Lung (tissue), 12 donors: Measurements from ENCODE around the gene KCNJ6. TPM values are rescaled to one million over a fixed set of nuclear protein-coding genes. Genes with fewer than 3 reads are reported as not detected.
A peak's percentile ranks its signal among the peaks of the same experiment; 100 is the strongest.

Experiments used
- ATAC-seq: fragments of 200-7000 bp; cut with Tn5 transposase; one replicate; pipeline ENCODE4 v1.9.1; 2020; ENCODE audit warnings: moderate number of reproducible peaks; ENCODE audit not compliant: insufficient read depth, low FRiP score
- DNase-seq, 3 donors: peaks; one replicate each; pipeline ENCODE4 v3.0.0-alpha.2; 2013 to 2017
- H3K27ac ChIP-seq, 2 donors: one replicate each; pipeline ENCODE4 v1.5.1; 2013; ENCODE audit warnings: mild to moderate bottlenecking in 2 of 2, moderate library complexity in 2 of 2, control low read depth in 1 of 2, inconsistent platforms in 1 of 2, low read depth in 1 of 2, low read length in 1 of 2
- H3K27me3 ChIP-seq, 3 donors: one replicate each; pipeline ENCODE4 v1.5.1; 2013; ENCODE audit warnings: low read length in 2 of 3; ENCODE audit not compliant: control insufficient read depth in 3 of 3, insufficient read depth in 3 of 3
- H3K36me3 ChIP-seq, 4 donors: one replicate each; pipeline ENCODE4 v1.5.1; 2013; ENCODE audit warnings: low read length in 4 of 4, mild to moderate bottlenecking in 1 of 4, moderate library complexity in 1 of 4; ENCODE audit not compliant: control insufficient read depth in 4 of 4, insufficient read depth in 4 of 4
- H3K4me1 ChIP-seq, 5 donors: one replicate each; pipeline ENCODE4 v1.5.1; 2013; ENCODE audit warnings: low read length in 5 of 5, mild to moderate bottlenecking in 2 of 5, moderate library complexity in 1 of 5; ENCODE audit not compliant: control insufficient read depth in 5 of 5, insufficient read depth in 5 of 5
- H3K4me3 ChIP-seq: one replicate; pipeline ENCODE4 v1.5.1; 2013; ENCODE audit warnings: mild to moderate bottlenecking, control low read depth, moderate library complexity
- H3K9ac ChIP-seq, 2 donors: one replicate each; pipeline ENCODE4 v1.5.1; 2013; ENCODE audit warnings: low read length in 2 of 2, control low read depth in 1 of 2; ENCODE audit not compliant: insufficient read depth in 1 of 2
- H3K9me3 ChIP-seq, 4 donors: one replicate each; pipeline ENCODE4 v1.5.1; 2013; ENCODE audit warnings: low read length in 3 of 4, mild to moderate bottlenecking in 1 of 4, moderate library complexity in 1 of 4; ENCODE audit not compliant: control insufficient read depth in 4 of 4, insufficient read depth in 3 of 4
- WGBS, 2 donors: extraction: QIAGEN DNeasy Blood & Tissue Kit; methylation state at CpG; one replicate each; pipeline ENCODE4 v1.1.7; 2013; 5-methylcytosine and 5-hydroxymethylcytosine counted together
- polyA plus RNA-seq, 2 donors: library from polyadenylated mRNA; stranded (reverse); fragments of 200-250 nt; gene quantifications; one replicate each; pipeline ENCODE4 v1.2.1, GENCODE V29; 2013
- total RNA-seq, 2 donors: library from RNA; depleted of rRNA in 1 of 2; stranded (reverse); fragments of >200 nt in 1 of 2; gene quantifications; one replicate each; pipeline ENCODE4 v1.2.1, GENCODE V29; 2014 to 2021
- TF ChIP-seq, protein P1 (sequence below): IDR thresholded peaks from 2 replicates; pipeline ENCODE4 v1.5.1; 2012; ENCODE audit warnings: mild to moderate bottlenecking; ENCODE audit errors: control extremely low read depth, extremely low read depth
- donor health status: control.
- donor health status: control.
- donor health status: Bipolar disorder and iron deficiency.
- donor health status: healthy.
- donor health status: DM: yes; HTN: yes; CAD: no.

The KCNJ6 gene
- total and polyA plus RNA-seq, 4 donors, result 0.01 to 0.31 (median 0.03) TPM

DNA sequence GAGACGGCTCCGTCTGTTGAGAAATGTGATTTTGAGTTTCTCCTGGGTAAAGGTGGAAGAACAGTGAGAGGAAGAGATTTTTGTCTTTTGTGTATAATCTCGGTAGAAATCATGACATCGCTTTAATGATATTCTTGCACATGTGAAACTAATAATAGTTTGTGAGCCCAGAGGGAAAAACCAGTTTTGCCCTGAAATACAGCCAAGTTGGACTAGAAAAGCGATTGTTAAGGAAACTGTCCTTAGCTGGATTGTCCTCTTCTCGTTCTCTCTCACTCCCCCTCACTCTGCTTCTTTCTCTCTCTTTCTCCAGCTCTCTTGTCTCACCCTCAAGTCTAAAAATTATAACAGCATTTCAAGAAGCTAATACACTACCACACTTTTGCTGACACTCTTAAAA, 17.1 kb downstream of the KCNJ6 start:
- 60 to 80% methylated on average over 6 of the region's 6 CpGs for WGBS, 2 donors
- H3K27me3 ChIP-seq, result peaks cover 0 to 2% (median 0%) of the 10 kb centered on the region in 3 donors
- peak in 2 of 3 donors; percentile 21 to 46 for DNase-seq

DNA sequence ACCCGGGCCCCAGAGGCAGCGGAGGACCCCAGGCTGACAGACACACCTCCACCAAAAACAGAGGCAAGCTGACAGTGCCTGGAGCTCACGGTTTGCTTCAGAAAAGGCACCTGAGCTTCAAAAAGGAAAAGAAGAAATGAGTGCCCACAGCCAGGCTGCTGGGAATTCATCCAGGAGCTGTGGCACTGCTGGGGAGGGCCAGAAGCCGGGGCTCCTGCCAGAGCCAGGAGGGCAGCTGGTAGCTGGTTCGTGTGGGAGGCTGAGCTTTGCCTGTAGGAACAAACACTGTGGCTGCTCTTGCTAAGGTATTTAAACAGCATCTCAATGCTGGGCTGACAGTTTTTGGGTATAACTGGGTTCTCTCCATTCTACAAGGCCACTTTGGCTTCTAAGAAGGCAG, 19.5 kb downstream of the KCNJ6 start:
- H3K27me3 ChIP-seq, result no peaks in the 10 kb centered on the region
- ATAC-seq, result no peak
- no peak overlapping the region for H3K9ac ChIP-seq
- H3K9me3 ChIP-seq, result no peaks in the 10 kb centered on the region
- no peak for DNase-seq
- TF ChIP-seq, protein P1, sequence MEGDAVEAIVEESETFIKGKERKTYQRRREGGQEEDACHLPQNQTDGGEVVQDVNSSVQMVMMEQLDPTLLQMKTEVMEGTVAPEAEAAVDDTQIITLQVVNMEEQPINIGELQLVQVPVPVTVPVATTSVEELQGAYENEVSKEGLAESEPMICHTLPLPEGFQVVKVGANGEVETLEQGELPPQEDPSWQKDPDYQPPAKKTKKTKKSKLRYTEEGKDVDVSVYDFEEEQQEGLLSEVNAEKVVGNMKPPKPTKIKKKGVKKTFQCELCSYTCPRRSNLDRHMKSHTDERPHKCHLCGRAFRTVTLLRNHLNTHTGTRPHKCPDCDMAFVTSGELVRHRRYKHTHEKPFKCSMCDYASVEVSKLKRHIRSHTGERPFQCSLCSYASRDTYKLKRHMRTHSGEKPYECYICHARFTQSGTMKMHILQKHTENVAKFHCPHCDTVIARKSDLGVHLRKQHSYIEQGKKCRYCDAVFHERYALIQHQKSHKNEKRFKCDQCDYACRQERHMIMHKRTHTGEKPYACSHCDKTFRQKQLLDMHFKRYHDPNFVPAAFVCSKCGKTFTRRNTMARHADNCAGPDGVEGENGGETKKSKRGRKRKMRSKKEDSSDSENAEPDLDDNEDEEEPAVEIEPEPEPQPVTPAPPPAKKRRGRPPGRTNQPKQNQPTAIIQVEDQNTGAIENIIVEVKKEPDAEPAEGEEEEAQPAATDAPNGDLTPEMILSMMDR, result no peak
- H3K4me1 ChIP-seq, result no peaks in the 10 kb centered on the region
- H3K36me3 ChIP-seq, result no peaks in the 10 kb centered on the region
- H3K4me3 ChIP-seq, result no peak overlapping the region
- WGBS, 2 donors, result 76 to 85% methylated on average over 5 of the region's 5 CpGs
- no peak overlapping the region for H3K27ac ChIP-seq

More for the DNA sequence above, 17.1 kb downstream of the KCNJ6 start:
- ATAC-seq, result no peak
- H3K27ac ChIP-seq, result no peak overlapping the region
- H3K36me3 ChIP-seq, result no peaks in the 10 kb centered on the region
- no peak overlapping the region for H3K4me3 ChIP-seq
- TF ChIP-seq, protein P1, result no peak
- no peaks in the 10 kb centered on the region for H3K9me3 ChIP-seq
- H3K9ac ChIP-seq, result no peak overlapping the region
- no peaks in the 10 kb centered on the region for H3K4me1 ChIP-seq

DNA sequence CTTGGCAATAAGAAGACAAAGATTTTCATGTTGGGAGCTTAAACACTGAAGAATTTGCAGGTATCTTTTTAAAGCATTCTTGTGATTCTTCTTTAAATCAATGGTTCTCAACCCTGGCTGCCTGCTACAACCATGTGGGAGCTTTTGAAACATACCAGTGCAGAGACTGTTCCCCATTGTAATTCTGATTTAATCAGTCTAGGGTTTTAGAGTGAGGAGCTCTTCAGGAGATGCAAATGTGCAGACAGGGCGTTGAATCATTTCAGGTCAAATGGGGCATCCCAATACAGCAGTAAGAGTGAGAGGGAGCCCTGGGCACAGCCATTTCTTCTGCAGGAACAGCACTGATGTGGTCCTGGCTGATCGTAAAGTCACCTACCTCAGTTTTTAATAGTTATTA, 24.3 kb downstream of the KCNJ6 start:
- Histone ChIP-seq H3K27me3 (no peaks in the 10 kb centered on the region), H3K4me1 (no peaks in the 10 kb centered on the region), H3K27ac (no peak overlapping the region), H3K9me3 (peaks cover 0 to 1% (median 0%) of the 10 kb centered on the region in 4 donors), H3K4me3 (no peak overlapping the region), H3K9ac (no peak overlapping the region), H3K36me3 (no peaks in the 10 kb centered on the region)
- WGBS, 2 donors, result 71 to 80% methylated on average over 2 of the region's 2 CpGs
- TF ChIP-seq, protein P1, result no peak
- ATAC-seq, result no peak
- no peak for DNase-seq

DNA sequence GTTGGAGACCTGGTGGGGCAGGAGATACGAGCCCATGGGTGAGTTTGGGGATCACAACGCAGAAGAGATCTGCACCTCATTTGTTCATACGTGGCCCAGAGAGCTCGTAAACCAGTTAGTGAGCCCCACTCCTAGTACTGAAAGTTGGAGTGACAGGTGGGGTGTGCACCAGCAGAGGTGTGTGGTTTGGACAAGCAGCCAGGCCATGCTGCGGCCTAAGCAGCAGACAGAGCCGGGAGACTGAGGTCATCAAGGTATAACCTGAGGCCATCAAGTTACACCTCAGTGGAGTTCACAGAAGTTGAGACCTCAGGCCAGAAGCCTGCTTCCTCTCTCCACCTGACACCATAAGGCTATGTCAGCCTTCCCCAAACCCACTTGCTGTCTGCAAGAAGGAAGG, 27.6 kb downstream of the KCNJ6 start:
- no peak for DNase-seq
- no peak for ATAC-seq
- Histone ChIP-seq H3K36me3 (no peaks in the 10 kb centered on the region), H3K9ac (no peak overlapping the region), H3K9me3 (peaks cover 0 to 7% (median 1%) of the 10 kb centered on the region in 4 donors), H3K27me3 (no peaks in the 10 kb centered on the region), H3K4me3 (no peak overlapping the region), H3K27ac (no peak overlapping the region), H3K4me1 (no peaks in the 10 kb centered on the region)
- 96 to 97% methylated on average over 6 of the region's 6 CpGs for WGBS, 2 donors
- TF ChIP-seq, protein P1, result no peak
